Measurements from ENCODE around the gene DOCK1.

GRCh38 chr10:126917975-126918908 is 13.0 kb downstream of the DOCK1 start:
- TF ChIP-seq CTCF (IDR thresholded peaks at IDR 0.05) (no peak), EP300 (IDR thresholded peaks at IDR 0.05; ENCODE audit: borderline replicate concordance in 1 of 2, low read depth in 1 of 2, low read length in 1 of 2) (no peak), POLR2AphosphoS5 (IDR thresholded peaks at IDR 0.05; ENCODE audit: low read depth, low read length) (no peak), MAX (IDR thresholded peaks at IDR 0.05; ENCODE audit: low read depth) (no peak), NFIC (IDR thresholded peaks at IDR 0.05; ENCODE audit: borderline replicate concordance) (no peak), JUND (IDR thresholded peaks at IDR 0.05) (no peak), GATA2 (CRISPR knock-in tag; IDR thresholded peaks at IDR 0.05) (no peak), EZH2phosphoT487 (IDR thresholded peaks at IDR 0.05; ENCODE audit: borderline replicate concordance, low read depth) (no peak), RXRA (IDR thresholded peaks at IDR 0.05; ENCODE audit: borderline replicate concordance, low read depth) (no peak), RAD21 (IDR thresholded peaks at IDR 0.05; ENCODE audit: low read length) (no peak), RCOR1 (IDR thresholded peaks at IDR 0.05; ENCODE audit: low read length) (no peak)
- TF ChIP-seq, protein P1, sequence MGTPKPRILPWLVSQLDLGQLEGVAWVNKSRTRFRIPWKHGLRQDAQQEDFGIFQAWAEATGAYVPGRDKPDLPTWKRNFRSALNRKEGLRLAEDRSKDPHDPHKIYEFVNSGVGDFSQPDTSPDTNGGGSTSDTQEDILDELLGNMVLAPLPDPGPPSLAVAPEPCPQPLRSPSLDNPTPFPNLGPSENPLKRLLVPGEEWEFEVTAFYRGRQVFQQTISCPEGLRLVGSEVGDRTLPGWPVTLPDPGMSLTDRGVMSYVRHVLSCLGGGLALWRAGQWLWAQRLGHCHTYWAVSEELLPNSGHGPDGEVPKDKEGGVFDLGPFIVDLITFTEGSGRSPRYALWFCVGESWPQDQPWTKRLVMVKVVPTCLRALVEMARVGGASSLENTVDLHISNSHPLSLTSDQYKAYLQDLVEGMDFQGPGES (IDR thresholded peaks at IDR 0.05; ENCODE audit: low read depth, low read length), result no peak
- TF ChIP-seq, protein P2, sequence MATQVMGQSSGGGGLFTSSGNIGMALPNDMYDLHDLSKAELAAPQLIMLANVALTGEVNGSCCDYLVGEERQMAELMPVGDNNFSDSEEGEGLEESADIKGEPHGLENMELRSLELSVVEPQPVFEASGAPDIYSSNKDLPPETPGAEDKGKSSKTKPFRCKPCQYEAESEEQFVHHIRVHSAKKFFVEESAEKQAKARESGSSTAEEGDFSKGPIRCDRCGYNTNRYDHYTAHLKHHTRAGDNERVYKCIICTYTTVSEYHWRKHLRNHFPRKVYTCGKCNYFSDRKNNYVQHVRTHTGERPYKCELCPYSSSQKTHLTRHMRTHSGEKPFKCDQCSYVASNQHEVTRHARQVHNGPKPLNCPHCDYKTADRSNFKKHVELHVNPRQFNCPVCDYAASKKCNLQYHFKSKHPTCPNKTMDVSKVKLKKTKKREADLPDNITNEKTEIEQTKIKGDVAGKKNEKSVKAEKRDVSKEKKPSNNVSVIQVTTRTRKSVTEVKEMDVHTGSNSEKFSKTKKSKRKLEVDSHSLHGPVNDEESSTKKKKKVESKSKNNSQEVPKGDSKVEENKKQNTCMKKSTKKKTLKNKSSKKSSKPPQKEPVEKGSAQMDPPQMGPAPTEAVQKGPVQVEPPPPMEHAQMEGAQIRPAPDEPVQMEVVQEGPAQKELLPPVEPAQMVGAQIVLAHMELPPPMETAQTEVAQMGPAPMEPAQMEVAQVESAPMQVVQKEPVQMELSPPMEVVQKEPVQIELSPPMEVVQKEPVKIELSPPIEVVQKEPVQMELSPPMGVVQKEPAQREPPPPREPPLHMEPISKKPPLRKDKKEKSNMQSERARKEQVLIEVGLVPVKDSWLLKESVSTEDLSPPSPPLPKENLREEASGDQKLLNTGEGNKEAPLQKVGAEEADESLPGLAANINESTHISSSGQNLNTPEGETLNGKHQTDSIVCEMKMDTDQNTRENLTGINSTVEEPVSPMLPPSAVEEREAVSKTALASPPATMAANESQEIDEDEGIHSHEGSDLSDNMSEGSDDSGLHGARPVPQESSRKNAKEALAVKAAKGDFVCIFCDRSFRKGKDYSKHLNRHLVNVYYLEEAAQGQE (IDR thresholded peaks at IDR 0.05; ENCODE audit: low read depth, low read length), result no peak

Measured in SK-N-SH (cell line).